ENCODE results near the gene MEP1B. TPM values are rescaled to one million over a fixed set of nuclear protein-coding genes. Genes with fewer than 3 reads are reported as not detected.
"Not testable (repeated sequence)": the region's sequence is repeated elsewhere in the genome, so short reads cannot be mapped to it uniquely, and the experiment has no call there.

Gene MEP1B
- total RNA-seq, 1 donor from 2014 or later, result 0.78 TPM

GRCh38 chr18:32209685-32210445 is 20.0 kb downstream of the MEP1B start:
- DNase-seq (ENCODE audit: low spot score), result no peak

- no peak for DNase-seq (ENCODE audit: low spot score)
These were observed 23.9 kb downstream of the MEP1B start for GRCh38 chr18:32213693-32214092.

GRCh38 chr18:32216390-32216789 is 26.6 kb downstream of the MEP1B start:
- DNase-seq (ENCODE audit: low spot score), result no peak

- DNase-seq (ENCODE audit: low spot score), result no peak
These were observed 29.7 kb downstream of the MEP1B start for GRCh38 chr18:32219431-32220018.

GRCh38 chr18:32233348-32233747 is 43.5 kb downstream of the MEP1B start:
- not testable (repeated sequence) for DNase-seq (ENCODE audit: low spot score)

- DNase-seq (ENCODE audit: low spot score), result no peak
These were observed 47.2 kb downstream of the MEP1B start for GRCh38 chr18:32237049-32237448.

GRCh38 chr18:32238635-32239268 is 48.9 kb downstream of the MEP1B start:
- DNase-seq (ENCODE audit: low spot score), result no peak

- no peak for DNase-seq (ENCODE audit: low spot score)
These were observed 52.6 kb downstream of the MEP1B start for GRCh38 chr18:32242395-32242794.

GRCh38 chr18:32243358-32243757 is 53.5 kb downstream of the MEP1B start:
- DNase-seq (ENCODE audit: low spot score), result no peak

- DNase-seq (ENCODE audit: low spot score), result no peak
These were observed 55.0 kb downstream of the MEP1B start for GRCh38 chr18:32244881-32245280.

- no peak for DNase-seq (ENCODE audit: low spot score)
These were observed 59.5 kb downstream of the MEP1B start for GRCh38 chr18:32249147-32249929.

GRCh38 chr18:32251466-32251865 is 61.6 kb downstream of the MEP1B start:
- DNase-seq (ENCODE audit: low spot score), result no peak

GRCh38 chr18:32252141-32252860 is 62.5 kb downstream of the MEP1B start:
- DNase-seq (ENCODE audit: low spot score), result no peak

GRCh38 chr18:32255570-32255969 is 65.7 kb downstream of the MEP1B start:
- no peak for DNase-seq (ENCODE audit: low spot score)

GRCh38 chr18:32257084-32257785 is 67.4 kb downstream of the MEP1B start:
- no peak for DNase-seq (ENCODE audit: low spot score)

GRCh38 chr18:32258148-32258547 is 68.3 kb downstream of the MEP1B start:
- DNase-seq (ENCODE audit: low spot score), result no peak

- no peak for DNase-seq (ENCODE audit: low spot score)
These were observed 68.8 kb downstream of the MEP1B start for GRCh38 chr18:32258558-32259204.

- no peak for DNase-seq (ENCODE audit: low spot score)
These were observed 69.7 kb downstream of the MEP1B start for GRCh38 chr18:32259553-32259952.

- no peak for DNase-seq (ENCODE audit: low spot score)
These were observed 71.2 kb downstream of the MEP1B start for GRCh38 chr18:32261003-32261402.

- no peak for DNase-seq (ENCODE audit: low spot score)
These were observed 72.3 kb downstream of the MEP1B start for GRCh38 chr18:32262092-32262491.

Data from mucosa of gallbladder (tissue), 1 donor.